Measurements from ENCODE around the gene DUSP12.

- TF ChIP-seq CTCF (conservative IDR thresholded peaks at IDR 0.05 in 1 of 2, IDR thresholded peaks at IDR 0.05 in 1 of 2; ENCODE audit: low read depth in 1 of 2, low read length in 2 of 2) (no peak), EZH2 (IDR thresholded peaks at IDR 0.05; ENCODE audit: low read length, missing control alignments) (no peak)
Observed at GRCh38 chr1:161731241-161731640, 18.3 kb upstream of the DUSP12 start.
